ENCODE data around the gene CACNA1C.

DNA sequence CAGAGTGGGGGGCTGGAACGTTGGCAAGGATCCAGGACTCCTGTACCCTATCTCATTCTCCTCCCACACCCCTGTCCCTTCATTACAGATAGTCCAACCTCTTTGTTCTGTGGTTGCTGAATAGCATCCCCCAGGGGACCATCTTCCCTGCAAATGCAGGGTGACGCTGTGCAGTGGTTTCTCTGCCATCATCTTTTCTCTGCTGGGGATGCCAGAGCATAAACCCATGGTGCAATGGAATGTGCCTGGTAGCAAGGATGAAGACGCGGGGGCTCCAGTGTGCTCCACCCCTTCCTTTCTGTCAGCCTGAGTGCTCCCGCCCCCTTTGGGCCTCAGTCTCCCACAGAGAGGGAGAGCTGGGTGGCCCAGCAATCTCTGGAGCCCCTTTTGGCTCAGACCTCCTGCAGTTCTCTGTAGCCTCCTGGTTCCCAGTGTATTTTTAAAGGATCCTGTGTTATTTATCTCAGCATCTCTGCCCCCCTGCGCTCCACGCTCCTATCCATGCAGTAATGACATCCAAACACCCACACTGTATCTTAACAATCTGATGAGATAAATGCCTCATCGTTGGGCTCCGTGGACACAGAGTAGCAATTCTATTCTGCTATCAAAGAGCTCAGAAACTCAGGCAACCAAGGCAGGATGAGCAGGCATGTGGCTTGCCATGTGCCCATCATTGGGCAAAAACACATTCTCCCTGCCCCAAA, 212.8 kb downstream of the CACNA1C start:
- TF ChIP-seq, protein P1, sequence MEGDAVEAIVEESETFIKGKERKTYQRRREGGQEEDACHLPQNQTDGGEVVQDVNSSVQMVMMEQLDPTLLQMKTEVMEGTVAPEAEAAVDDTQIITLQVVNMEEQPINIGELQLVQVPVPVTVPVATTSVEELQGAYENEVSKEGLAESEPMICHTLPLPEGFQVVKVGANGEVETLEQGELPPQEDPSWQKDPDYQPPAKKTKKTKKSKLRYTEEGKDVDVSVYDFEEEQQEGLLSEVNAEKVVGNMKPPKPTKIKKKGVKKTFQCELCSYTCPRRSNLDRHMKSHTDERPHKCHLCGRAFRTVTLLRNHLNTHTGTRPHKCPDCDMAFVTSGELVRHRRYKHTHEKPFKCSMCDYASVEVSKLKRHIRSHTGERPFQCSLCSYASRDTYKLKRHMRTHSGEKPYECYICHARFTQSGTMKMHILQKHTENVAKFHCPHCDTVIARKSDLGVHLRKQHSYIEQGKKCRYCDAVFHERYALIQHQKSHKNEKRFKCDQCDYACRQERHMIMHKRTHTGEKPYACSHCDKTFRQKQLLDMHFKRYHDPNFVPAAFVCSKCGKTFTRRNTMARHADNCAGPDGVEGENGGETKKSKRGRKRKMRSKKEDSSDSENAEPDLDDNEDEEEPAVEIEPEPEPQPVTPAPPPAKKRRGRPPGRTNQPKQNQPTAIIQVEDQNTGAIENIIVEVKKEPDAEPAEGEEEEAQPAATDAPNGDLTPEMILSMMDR (IDR thresholded peaks at IDR 0.05) = no peak
- TF ChIP-seq EZH2 (IDR thresholded peaks at IDR 0.05; ENCODE audit: borderline replicate concordance, insufficient read depth, low read depth, low read length, poor library complexity, severe bottlenecking) = no peak

Data from B cell (primary cell).